HCT116 (cell line): ENCODE measurements around the gene PDCD2L. TPM values are rescaled to one million over a fixed set of nuclear protein-coding genes. Genes with fewer than 3 reads are reported as not detected.

Experiments used
- ATAC-seq: fragments of 200-7000 bp; cut with Tn5 transposase; 2 replicates; pipeline ENCODE4 v1.9.1; 2020; ENCODE audit warnings: mild to moderate bottlenecking, moderate library complexity
- BruUV-seq: library from RNA; stranded (reverse); fragments of 400-500 nt; replicated peaks from 2 replicates; lab custom pipeline; 2021; lab: Mats Ljungman, UMichigan
- CTCF ChIA-PET: fragments of 300-600 bp; sonication (Branson Sonifier 250); formaldehyde crosslinking; loops from one replicate; lab custom pipeline; 2021; ENCODE audit warnings: antibody characterized with exemption; lab: Charles Lee
- POLR2A ChIA-PET: fragments of 300-600, 350-600 bp; sonication (Branson Sonifier 250); formaldehyde crosslinking; loops from one replicate; lab custom pipeline; 2021; ENCODE audit warnings: antibody characterized with exemption; lab: Charles Lee
- RAD21 ChIA-PET, 2 experiments: fragments of 300-600 bp; sonication (Branson Sonifier 250); formaldehyde crosslinking; loops; one replicate each; lab custom pipeline; 2023; ENCODE audit warnings: low total read pairs in 2 of 2; ENCODE audit not compliant: uncharacterized antibody in 2 of 2, unreplicated experiment in 2 of 2, low non-redundant PET in 1 of 2; lab: Charles Lee
- DNase-seq: peaks from one replicate; pipeline ENCODE4 v3.0.0-alpha.2; 2010; ENCODE audit warnings: low read depth, low spot score
- H2AFZ ChIP-seq: fragments of 200-600 bp; shearing (Covaris generic), sonication (generic); 2 replicates; pipeline ENCODE4 v1.6.1; 2017; ENCODE audit warnings: low read depth, mixed run types, mixed read lengths, antibody characterized with exemption, low read length; ENCODE audit not compliant: poor library complexity, severe bottlenecking
- H3K27ac ChIP-seq: 2 replicates; pipeline ENCODE4 v1.5.1; 2012; ENCODE audit warnings: low read depth, low read length
- H3K27me3 ChIP-seq: fragments of 200-600 bp; sonication (generic); 2 replicates; pipeline ENCODE4 v1.6.1; 2016; ENCODE audit warnings: mixed run types, low read length, mixed read lengths; ENCODE audit not compliant: insufficient read depth
- H3K36me3 ChIP-seq, 2 experiments: fragments of 200-500 bp in 1 of 2; fragments of 200-600 bp in 1 of 2; sonication (Bioruptor generic) in 1 of 2; sonication (generic) in 1 of 2; 2 replicates each; pipeline versions ENCODE4 v1.5.1 to v1.6.1; 2014 to 2016; ENCODE audit warnings: low read length in 2 of 2, inconsistent platforms in 1 of 2, mixed read lengths in 1 of 2, mixed run types in 1 of 2; ENCODE audit not compliant: insufficient read depth in 2 of 2, control insufficient read depth in 1 of 2
- H3K4me1 ChIP-seq, 2 experiments: fragments of 200-600 bp in 1 of 2; sonication (generic) in 1 of 2; 2 replicates each; pipeline versions ENCODE4 v1.5.1 to v1.6.1; 2012 to 2017; ENCODE audit warnings: low read length in 2 of 2, inconsistent platforms in 1 of 2, mild to moderate bottlenecking in 1 of 2, mixed read lengths in 1 of 2, mixed run types in 1 of 2, moderate library complexity in 1 of 2; ENCODE audit not compliant: insufficient read depth in 2 of 2, control insufficient read depth in 1 of 2
- H3K4me2 ChIP-seq: fragments of 200-600 bp; sonication (generic); 2 replicates; pipeline ENCODE4 v1.6.1; 2017; ENCODE audit warnings: mixed run types, low read length, mixed read lengths
- H3K4me3 ChIP-seq, 2 experiments: fragments of 200-600 bp in 1 of 2; sonication (generic) in 1 of 2; replicated peaks in 1 of 2; 2 replicates each; pipeline ENCODE4 v1.5.1; 2011 to 2016; ENCODE audit warnings: low read length in 2 of 2, control low read depth in 1 of 2, low read depth in 1 of 2, mild to moderate bottlenecking in 1 of 2, mixed read lengths in 1 of 2, mixed run types in 1 of 2
- H3K79me2 ChIP-seq: fragments of 200-600 bp; sonication (generic); 2 replicates; pipeline ENCODE4 v1.6.1; 2017; ENCODE audit warnings: mild to moderate bottlenecking, mixed run types, low read length, moderate library complexity, mixed read lengths; ENCODE audit not compliant: insufficient read depth
- H3K9ac ChIP-seq: fragments of 200-600 bp; sonication (generic); 2 replicates; pipeline ENCODE4 v1.6.1; 2016; ENCODE audit warnings: low read length, mixed read lengths
- H3K9me2 ChIP-seq: fragments of 200-600 bp; sonication (generic), shearing (Covaris generic); 2 replicates; pipeline ENCODE4 v1.6.1; 2017; ENCODE audit warnings: mixed run types, mild to moderate bottlenecking, moderate library complexity; ENCODE audit not compliant: insufficient read depth
- H3K9me3 ChIP-seq, 2 experiments: fragments of 200-500 bp in 1 of 2; fragments of 200-600 bp in 1 of 2; sonication (Bioruptor generic) in 1 of 2; sonication (generic) in 1 of 2; 2 replicates each; pipeline ENCODE4 v1.6.1; 2014 to 2017; ENCODE audit warnings: low read length in 2 of 2, mixed read lengths in 2 of 2, inconsistent platforms in 1 of 2, low read depth in 1 of 2, mild to moderate bottlenecking in 1 of 2, mixed run types in 1 of 2, moderate library complexity in 1 of 2; ENCODE audit not compliant: control insufficient read depth in 1 of 2, insufficient read depth in 1 of 2
- H4K20me1 ChIP-seq: fragments of 200-600 bp; sonication (generic), shearing (Covaris generic); 2 replicates; pipeline ENCODE4 v1.6.1; 2017; ENCODE audit warnings: mixed run types, mild to moderate bottlenecking, moderate library complexity; ENCODE audit not compliant: insufficient read depth
- CBX3 ChIP-seq: IDR thresholded peaks from 2 replicates; pipeline ENCODE4 v1.6.1; 2012; ENCODE audit warnings: low read depth
- CEBPB ChIP-seq: IDR thresholded peaks from 2 replicates; pipeline ENCODE4 v1.6.1; 2012; ENCODE audit warnings: low read depth
- CTCF ChIP-seq, 3 experiments: fragments of 200-600 bp in 1 of 3; sonication (generic) in 1 of 3; IDR thresholded peaks in 2 of 3; conservative IDR thresholded peaks in 1 of 3; 2 replicates each; pipeline ENCODE4 v1.5.1; 2012 to 2017; ENCODE audit warnings: low read depth in 2 of 3, low read length in 2 of 3, antibody characterized with exemption in 1 of 3, borderline replicate concordance in 1 of 3, control low read depth in 1 of 3, mild to moderate bottlenecking in 1 of 3, mixed read lengths in 1 of 3, mixed run types in 1 of 3, moderate library complexity in 1 of 3; ENCODE audit not compliant: insufficient read depth in 1 of 3
- EZH2phosphoT487 ChIP-seq: fragments of 200-600 bp; IDR thresholded peaks from 2 replicates; pipeline ENCODE4 v1.6.1; 2018; ENCODE audit warnings: antibody characterized with exemption, borderline replicate concordance
- FOSL1 ChIP-seq: IDR thresholded peaks from 2 replicates; pipeline ENCODE4 v1.6.1; 2012; ENCODE audit warnings: low read depth
- JUND ChIP-seq: IDR thresholded peaks from 2 replicates; pipeline ENCODE4 v1.6.1; 2012
- POLR2AphosphoS5 ChIP-seq: IDR thresholded peaks from 2 replicates; pipeline ENCODE4 v1.6.1; 2011; ENCODE audit warnings: mild to moderate bottlenecking, low read depth, low read length, moderate library complexity
- REST ChIP-seq: IDR thresholded peaks from 2 replicates; pipeline ENCODE4 v1.6.1; 2012; ENCODE audit warnings: low read depth
- SIN3A ChIP-seq: IDR thresholded peaks from 2 replicates; pipeline ENCODE4 v1.6.1; 2012; ENCODE audit warnings: low read depth
- YY1 ChIP-seq: IDR thresholded peaks from 2 replicates; pipeline ENCODE4 v1.6.1; 2011; ENCODE audit warnings: low read length, low read depth, moderate library complexity, mild to moderate bottlenecking; ENCODE audit not compliant: insufficient replicate concordance; ENCODE audit errors: extremely low read depth
- ZNF274 ChIP-seq: fragments of 200-500 bp; sonication (Bioruptor generic); IDR thresholded peaks from 2 replicates; pipeline ENCODE4 v1.6.1; 2014; ENCODE audit warnings: mild to moderate bottlenecking, low read depth, low read length, inconsistent platforms
- intact Hi-C: fragments of 100-400 bp; cut with micrococcal nuclease; formaldehyde crosslinking; loops from 2 replicates; pipeline ENCODE4 v1.10.0; 2022
- total RNA-seq: library from RNA; stranded (reverse); gene quantifications from one replicate; pipeline ENCODE4 v1.2.1, GENCODE V29; 2021; ENCODE audit not compliant: unreplicated experiment
- TF ChIP-seq, protein P1 (sequence below): IDR thresholded peaks from 2 replicates; pipeline ENCODE4 v1.6.1; 2012
- TF ChIP-seq, protein P2 (sequence below): IDR thresholded peaks from 2 replicates; pipeline ENCODE4 v1.6.1; 2011; ENCODE audit warnings: mild to moderate bottlenecking, low read length, moderate library complexity; ENCODE audit not compliant: insufficient replicate concordance; ENCODE audit errors: extremely low read depth
- TF ChIP-seq, protein P3 (sequence below): IDR thresholded peaks from 2 replicates; pipeline ENCODE4 v1.6.1; 2012

PDCD2L gene
- total RNA-seq, 1 experiment from 2014 or later = 30.0 TPM

DNA sequence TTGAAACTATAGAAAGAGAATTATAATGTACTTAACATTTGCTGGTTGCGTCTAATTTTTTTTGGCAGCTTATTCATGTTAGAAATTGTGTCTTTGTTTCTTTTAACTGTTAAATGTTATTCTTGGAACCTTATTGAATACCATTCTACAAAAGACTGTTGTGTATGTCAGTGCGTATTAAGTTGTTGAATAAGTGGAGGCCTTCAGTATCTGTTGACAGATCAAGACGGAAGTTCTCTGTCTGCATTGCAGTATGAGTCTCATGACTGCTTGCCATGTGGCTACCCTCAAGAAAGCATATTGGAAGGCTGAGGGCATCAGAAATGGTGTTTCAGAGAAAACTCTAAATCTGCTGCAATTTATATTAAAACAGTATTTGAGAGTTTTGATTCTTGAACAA, 32.5 kb downstream of the PDCD2L start:
- Histone ChIP-seq H3K4me2 (no peak overlapping the region), H4K20me1 (peaks cover 37% of the 10 kb centered on the region), H2AFZ (no peak overlapping the region), H3K27me3 (no peaks in the 10 kb centered on the region), H3K9me2 (no peaks in the 10 kb centered on the region), H3K36me3 (peaks cover 68 to 73% of the 10 kb centered on the region in 2 experiments), H3K9me3 (no peaks in the 10 kb centered on the region), H3K27ac (no peak overlapping the region), H3K4me3 (no peak overlapping the region), H3K79me2 (peaks cover 100% of the 10 kb centered on the region), H3K9ac (no peak overlapping the region), H3K4me1 (no peaks in the 10 kb centered on the region)
- POLR2A ChIA-PET = interaction anchor here (0.6 kb wide), 1 partner anchor 9 kb away, joined by 3 read pairs; the partner anchor contains the start of gene UBA2
- BruUV-seq = no TSS peak
- intact Hi-C loops = no loop called here
- TF ChIP-seq, protein P1, sequence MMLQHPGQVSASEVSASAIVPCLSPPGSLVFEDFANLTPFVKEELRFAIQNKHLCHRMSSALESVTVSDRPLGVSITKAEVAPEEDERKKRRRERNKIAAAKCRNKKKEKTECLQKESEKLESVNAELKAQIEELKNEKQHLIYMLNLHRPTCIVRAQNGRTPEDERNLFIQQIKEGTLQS = no peak
- no peak for TF ChIP-seq POLR2AphosphoS5
- no peak for TF ChIP-seq ZNF274
- TF ChIP-seq CEBPB = no peak
- TF ChIP-seq, protein P2, sequence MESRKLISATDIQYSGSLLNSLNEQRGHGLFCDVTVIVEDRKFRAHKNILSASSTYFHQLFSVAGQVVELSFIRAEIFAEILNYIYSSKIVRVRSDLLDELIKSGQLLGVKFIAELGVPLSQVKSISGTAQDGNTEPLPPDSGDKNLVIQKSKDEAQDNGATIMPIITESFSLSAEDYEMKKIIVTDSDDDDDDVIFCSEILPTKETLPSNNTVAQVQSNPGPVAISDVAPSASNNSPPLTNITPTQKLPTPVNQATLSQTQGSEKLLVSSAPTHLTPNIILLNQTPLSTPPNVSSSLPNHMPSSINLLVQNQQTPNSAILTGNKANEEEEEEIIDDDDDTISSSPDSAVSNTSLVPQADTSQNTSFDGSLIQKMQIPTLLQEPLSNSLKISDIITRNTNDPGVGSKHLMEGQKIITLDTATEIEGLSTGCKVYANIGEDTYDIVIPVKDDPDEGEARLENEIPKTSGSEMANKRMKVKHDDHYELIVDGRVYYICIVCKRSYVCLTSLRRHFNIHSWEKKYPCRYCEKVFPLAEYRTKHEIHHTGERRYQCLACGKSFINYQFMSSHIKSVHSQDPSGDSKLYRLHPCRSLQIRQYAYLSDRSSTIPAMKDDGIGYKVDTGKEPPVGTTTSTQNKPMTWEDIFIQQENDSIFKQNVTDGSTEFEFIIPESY = no peak
- TF ChIP-seq SIN3A = no peak
- no peak for TF ChIP-seq CTCF (IDR thresholded peaks at IDR 0.05 in 2 of 3, conservative IDR thresholded peaks at IDR 0.05 in 1 of 3; ENCODE audit: borderline replicate concordance in 1 of 3, insufficient read depth in 1 of 3, low read depth in 2 of 3, low read length in 2 of 3)
- TF ChIP-seq FOSL1 = no peak
- no peak for TF ChIP-seq YY1
- TF ChIP-seq CBX3 = no peak
- TF ChIP-seq, protein P3, sequence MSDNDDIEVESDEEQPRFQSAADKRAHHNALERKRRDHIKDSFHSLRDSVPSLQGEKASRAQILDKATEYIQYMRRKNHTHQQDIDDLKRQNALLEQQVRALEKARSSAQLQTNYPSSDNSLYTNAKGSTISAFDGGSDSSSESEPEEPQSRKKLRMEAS = no peak
- no peak for TF ChIP-seq REST
- TF ChIP-seq EZH2phosphoT487 = no peak
- TF ChIP-seq JUND = no peak
- RAD21 ChIA-PET = no interaction called here
- DNase-seq (no peak), ATAC-seq (no peak)
- CTCF ChIA-PET = no interaction called here
